GM23338 (cell line): ENCODE measurements around the gene NEDD4. TPM values are rescaled to one million over a fixed set of nuclear protein-coding genes. Genes with fewer than 3 reads are reported as not detected.

Experiments
- ATAC-seq: fragments of 200-7000 bp; cut with Tn5 transposase; 3 replicates; pipeline ENCODE4 v1.9.1; 2020
- DNase-seq: peaks from one replicate; pipeline ENCODE4 v3.0.0-alpha.2; 2015; ENCODE audit warnings: low spot score
- H2AFZ ChIP-seq: fragments of 200-600 bp; sonication (generic); 2 replicates; pipeline ENCODE4 v1.8.0; 2016; ENCODE audit warnings: antibody characterized with exemption, mild to moderate bottlenecking, moderate library complexity
- H3F3A ChIP-seq: fragments of 200-600 bp; sonication (generic); replicated peaks from 2 replicates; pipeline ENCODE4 v1.8.0; 2017; ENCODE audit warnings: antibody characterized with exemption, mixed run types, low read depth
- H3K27ac ChIP-seq: fragments of 200-600 bp; sonication (generic); 2 replicates; pipeline ENCODE4 v1.6.1; 2016; ENCODE audit warnings: low read depth
- H3K27me3 ChIP-seq: fragments of 200-600 bp; sonication (generic); 2 replicates; pipeline ENCODE4 v1.8.0; 2016; ENCODE audit warnings: mild to moderate bottlenecking, mixed run types, moderate library complexity; ENCODE audit not compliant: insufficient read depth
- H3K36me3 ChIP-seq: fragments of 200-600 bp; sonication (generic); 2 replicates; pipeline ENCODE4 v1.8.0; 2016; ENCODE audit warnings: mild to moderate bottlenecking; ENCODE audit not compliant: insufficient read depth
- H3K4me1 ChIP-seq: fragments of 200-600 bp; sonication (generic); 2 replicates; pipeline ENCODE4 v1.8.0; 2016; ENCODE audit warnings: mild to moderate bottlenecking, moderate library complexity; ENCODE audit not compliant: insufficient read depth
- H3K4me2 ChIP-seq: fragments of 200-600 bp; sonication (generic); 2 replicates; pipeline ENCODE4 v1.7.1; 2017; ENCODE audit warnings: mixed run types
- H3K4me3 ChIP-seq: fragments of 200-600 bp; sonication (generic); 2 replicates; pipeline ENCODE4 v1.6.1; 2016; ENCODE audit warnings: mixed run types
- H3K79me2 ChIP-seq: fragments of 200-600 bp; sonication (generic); replicated peaks from 2 replicates; pipeline ENCODE4 v1.8.0; 2017; ENCODE audit warnings: mild to moderate bottlenecking; ENCODE audit not compliant: insufficient read depth
- H3K9me2 ChIP-seq: fragments of 200-600 bp; sonication (generic); 2 replicates; pipeline ENCODE4 v1.8.0; 2017; ENCODE audit not compliant: insufficient read depth
- H4K20me1 ChIP-seq: fragments of 200-600 bp; sonication (generic); replicated peaks from 2 replicates; pipeline ENCODE4 v1.8.0; 2017; ENCODE audit warnings: mild to moderate bottlenecking; ENCODE audit not compliant: insufficient read depth
- H3K27ac Mint-ChIP-seq: 2 replicates; pipeline ENCODE4 v1.8.0; 2020; ENCODE audit warnings: inconsistent platforms, mild to moderate bottlenecking, moderate library complexity, mixed read lengths
- H3K27me3 Mint-ChIP-seq: 3 replicates; pipeline ENCODE4 v1.8.0; 2022; ENCODE audit warnings: low read depth, mild to moderate bottlenecking, moderate library complexity, mixed read lengths, inconsistent platforms; ENCODE audit not compliant: insufficient read depth, poor library complexity
- H3K36me3 Mint-ChIP-seq: 3 replicates; pipeline ENCODE4 v1.8.0; 2021; ENCODE audit warnings: low read depth, mild to moderate bottlenecking, inconsistent platforms, moderate library complexity, mixed read lengths
- H3K4me1 Mint-ChIP-seq: 3 replicates; pipeline ENCODE4 v1.8.0; 2020; ENCODE audit warnings: mild to moderate bottlenecking, inconsistent platforms, mixed read lengths
- H3K4me3 Mint-ChIP-seq: 3 replicates; pipeline ENCODE4 v1.8.0; 2021; ENCODE audit warnings: moderate library complexity, mild to moderate bottlenecking, inconsistent platforms, mixed read lengths
- H3K9me3 Mint-ChIP-seq: 3 replicates; pipeline ENCODE4 v1.8.0; 2020; ENCODE audit warnings: moderate library complexity, mild to moderate bottlenecking, inconsistent platforms, mixed read lengths
- EZH2phosphoT487 ChIP-seq: fragments of 200-600 bp; sonication (generic); IDR thresholded peaks from one replicate; pipeline ENCODE4 v1.8.1; 2018; ENCODE audit warnings: antibody characterized with exemption; ENCODE audit not compliant: unreplicated experiment
- STAT1 ChIP-seq: IDR thresholded peaks from one replicate; pipeline ENCODE4 v1.6.1; 2016; ENCODE audit warnings: antibody characterized with exemption; ENCODE audit not compliant: unreplicated experiment
- ZNF114 ChIP-seq: fragments of 250-450 bp; sonication (Bioruptor Pico); IDR thresholded peaks from 2 replicates; pipeline ENCODE4 v1.5.0; 2020; ENCODE audit warnings: mild to moderate bottlenecking, moderate library complexity
- ZNF331 ChIP-seq: fragments of 250-450 bp; sonication (Bioruptor Pico); IDR thresholded peaks from 2 replicates; pipeline ENCODE4 v1.5.0; 2020; ENCODE audit warnings: low read depth, mild to moderate bottlenecking, moderate library complexity
- polyA plus RNA-seq: library from polyadenylated mRNA; unstranded; fragments of >200 nt; fragmentation: Nextera tagmentation; extraction: Ambion mirVana; gene quantifications from 2 replicates; pipeline ENCODE4 v1.2.1, GENCODE V29; 2016
- total RNA-seq: library from RNA; depleted of rRNA; stranded (reverse); fragments of >200 nt; shearing (Covaris generic); gene quantifications from 2 replicates; pipeline ENCODE4 v1.2.3, GENCODE V29; 2014
- TF ChIP-seq, protein P1 (sequence below): fragments of 250-450 bp; sonication (Bioruptor Pico); IDR thresholded peaks from 2 replicates; pipeline ENCODE4 v1.5.0; 2020; ENCODE audit warnings: mild to moderate bottlenecking, moderate library complexity

NEDD4 gene
- total and polyA plus RNA-seq, 2 experiments from 2014 or later: 2.1 to 7.2 TPM

DNA sequence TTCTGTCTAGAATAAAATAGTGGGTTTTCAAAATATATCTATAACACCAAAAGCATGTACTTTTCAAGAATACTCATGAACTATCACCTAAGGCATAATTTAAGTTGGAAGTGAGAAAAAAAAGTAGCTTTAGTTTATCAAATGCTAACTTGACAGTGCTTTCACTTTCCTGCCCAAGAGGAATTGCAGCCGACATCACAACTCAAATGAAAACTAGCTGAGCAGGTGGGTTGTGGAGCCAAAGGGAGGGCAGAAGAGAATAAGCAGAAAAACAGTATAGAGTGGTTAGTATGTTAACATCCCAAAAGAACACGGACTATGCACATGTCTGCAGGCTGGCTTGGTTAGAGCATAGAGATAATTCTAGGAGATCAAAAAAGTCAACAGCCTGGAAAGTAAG lies 120.9 kb downstream of the NEDD4 start:
- Histone ChIP-seq H3K27me3 (no peaks in the 10 kb centered on the region), H3F3A (no peaks in the 10 kb centered on the region), H3K79me2 (no peaks in the 10 kb centered on the region), H3K4me3 (no peak overlapping the region), H2AFZ (no peak overlapping the region), H4K20me1 (no peaks in the 10 kb centered on the region), H3K9me2 (no peaks in the 10 kb centered on the region), H3K27ac (no peak overlapping the region), H3K4me2 (no peak overlapping the region), H3K36me3 (no peaks in the 10 kb centered on the region), H3K4me1 (no peaks in the 10 kb centered on the region)
- no peak overlapping the region for H3K4me3 Mint-ChIP-seq
- ATAC-seq: no peak
- DNase-seq: no peak
- no peaks in the 10 kb centered on the region for H3K4me1 Mint-ChIP-seq
- no peaks in the 10 kb centered on the region for H3K36me3 Mint-ChIP-seq
- H3K27ac Mint-ChIP-seq: no peak overlapping the region
- TF ChIP-seq, protein P1, sequence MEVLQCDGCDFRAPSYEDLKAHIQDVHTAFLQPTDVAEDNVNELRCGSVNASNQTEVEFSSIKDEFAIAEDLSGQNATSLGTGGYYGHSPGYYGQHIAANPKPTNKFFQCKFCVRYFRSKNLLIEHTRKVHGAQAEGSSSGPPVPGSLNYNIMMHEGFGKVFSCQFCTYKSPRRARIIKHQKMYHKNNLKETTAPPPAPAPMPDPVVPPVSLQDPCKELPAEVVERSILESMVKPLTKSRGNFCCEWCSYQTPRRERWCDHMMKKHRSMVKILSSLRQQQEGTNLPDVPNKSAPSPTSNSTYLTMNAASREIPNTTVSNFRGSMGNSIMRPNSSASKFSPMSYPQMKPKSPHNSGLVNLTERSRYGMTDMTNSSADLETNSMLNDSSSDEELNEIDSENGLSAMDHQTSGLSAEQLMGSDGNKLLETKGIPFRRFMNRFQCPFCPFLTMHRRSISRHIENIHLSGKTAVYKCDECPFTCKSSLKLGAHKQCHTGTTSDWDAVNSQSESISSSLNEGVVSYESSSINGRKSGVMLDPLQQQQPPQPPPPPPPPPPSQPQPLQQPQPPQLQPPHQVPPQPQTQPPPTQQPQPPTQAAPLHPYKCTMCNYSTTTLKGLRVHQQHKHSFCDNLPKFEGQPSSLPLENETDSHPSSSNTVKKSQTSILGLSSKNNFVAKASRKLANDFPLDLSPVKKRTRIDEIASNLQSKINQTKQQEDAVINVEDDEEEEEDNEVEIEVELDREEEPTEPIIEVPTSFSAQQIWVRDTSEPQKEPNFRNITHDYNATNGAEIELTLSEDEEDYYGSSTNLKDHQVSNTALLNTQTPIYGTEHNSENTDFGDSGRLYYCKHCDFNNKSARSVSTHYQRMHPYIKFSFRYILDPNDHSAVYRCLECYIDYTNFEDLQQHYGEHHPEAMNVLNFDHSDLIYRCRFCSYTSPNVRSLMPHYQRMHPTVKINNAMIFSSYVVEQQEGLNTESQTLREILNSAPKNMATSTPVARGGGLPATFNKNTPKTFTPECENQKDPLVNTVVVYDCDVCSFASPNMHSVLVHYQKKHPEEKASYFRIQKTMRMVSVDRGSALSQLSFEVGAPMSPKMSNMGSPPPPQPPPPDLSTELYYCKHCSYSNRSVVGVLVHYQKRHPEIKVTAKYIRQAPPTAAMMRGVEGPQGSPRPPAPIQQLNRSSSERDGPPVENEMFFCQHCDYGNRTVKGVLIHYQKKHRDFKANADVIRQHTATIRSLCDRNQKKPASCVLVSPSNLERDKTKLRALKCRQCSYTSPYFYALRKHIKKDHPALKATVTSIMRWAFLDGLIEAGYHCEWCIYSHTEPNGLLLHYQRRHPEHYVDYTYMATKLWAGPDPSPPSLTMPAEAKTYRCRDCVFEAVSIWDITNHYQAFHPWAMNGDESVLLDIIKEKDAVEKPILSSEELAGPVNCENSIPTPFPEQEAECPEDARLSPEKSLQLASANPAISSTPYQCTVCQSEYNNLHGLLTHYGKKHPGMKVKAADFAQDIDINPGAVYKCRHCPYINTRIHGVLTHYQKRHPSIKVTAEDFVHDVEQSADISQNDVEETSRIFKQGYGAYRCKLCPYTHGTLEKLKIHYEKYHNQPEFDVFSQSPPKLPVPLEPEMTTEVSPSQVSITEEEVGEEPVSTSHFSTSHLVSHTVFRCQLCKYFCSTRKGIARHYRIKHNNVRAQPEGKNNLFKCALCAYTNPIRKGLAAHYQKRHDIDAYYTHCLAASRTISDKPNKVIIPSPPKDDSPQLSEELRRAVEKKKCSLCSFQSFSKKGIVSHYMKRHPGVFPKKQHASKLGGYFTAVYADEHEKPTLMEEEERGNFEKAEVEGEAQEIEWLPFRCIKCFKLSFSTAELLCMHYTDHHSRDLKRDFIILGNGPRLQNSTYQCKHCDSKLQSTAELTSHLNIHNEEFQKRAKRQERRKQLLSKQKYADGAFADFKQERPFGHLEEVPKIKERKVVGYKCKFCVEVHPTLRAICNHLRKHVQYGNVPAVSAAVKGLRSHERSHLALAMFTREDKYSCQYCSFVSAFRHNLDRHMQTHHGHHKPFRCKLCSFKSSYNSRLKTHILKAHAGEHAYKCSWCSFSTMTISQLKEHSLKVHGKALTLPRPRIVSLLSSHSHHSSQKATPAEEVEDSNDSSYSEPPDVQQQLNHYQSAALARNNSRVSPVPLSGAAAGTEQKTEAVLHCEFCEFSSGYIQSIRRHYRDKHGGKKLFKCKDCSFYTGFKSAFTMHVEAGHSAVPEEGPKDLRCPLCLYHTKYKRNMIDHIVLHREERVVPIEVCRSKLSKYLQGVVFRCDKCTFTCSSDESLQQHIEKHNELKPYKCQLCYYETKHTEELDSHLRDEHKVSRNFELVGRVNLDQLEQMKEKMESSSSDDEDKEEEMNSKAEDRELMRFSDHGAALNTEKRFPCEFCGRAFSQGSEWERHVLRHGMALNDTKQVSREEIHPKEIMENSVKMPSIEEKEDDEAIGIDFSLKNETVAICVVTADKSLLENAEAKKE (CRISPR knock-in tag): no peak
- no peak for TF ChIP-seq EZH2phosphoT487
- H3K27me3 Mint-ChIP-seq: no peaks in the 10 kb centered on the region
- peaks cover 2% of the 10 kb centered on the region; the same call in 1 of the 3 replicates for H3K9me3 Mint-ChIP-seq

DNA sequence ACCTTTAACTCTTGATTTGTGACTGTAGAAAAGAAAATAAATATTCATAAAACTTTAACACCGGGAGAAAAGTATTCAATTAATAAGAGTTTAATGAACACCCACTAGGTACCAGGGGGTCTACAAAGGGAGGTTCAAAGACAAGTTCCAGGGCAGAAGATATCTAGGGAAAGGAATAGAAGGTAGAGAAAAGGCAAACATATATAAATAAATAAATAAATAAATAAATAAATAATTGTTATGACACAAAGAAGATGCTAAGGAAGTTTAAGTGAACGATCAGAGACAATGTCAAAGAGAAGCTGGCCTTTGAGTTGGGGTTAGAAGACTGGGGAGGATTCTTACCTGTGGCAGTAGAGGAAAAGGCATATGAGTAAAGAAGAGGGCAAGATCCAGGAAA lies 123.8 kb downstream of the NEDD4 start:
- no peaks in the 10 kb centered on the region for H3K4me1 Mint-ChIP-seq

More for the DNA sequence above, 123.8 kb downstream of the NEDD4 start:
- no peak overlapping the region for H3K27ac Mint-ChIP-seq
- no peak overlapping the region for H3K4me3 ChIP-seq
- no peaks in the 10 kb centered on the region for H3F3A ChIP-seq
- DNase-seq (no peak), ATAC-seq (no peak)
- H3K36me3 ChIP-seq: no peaks in the 10 kb centered on the region
- no peak overlapping the region for H2AFZ ChIP-seq
- no peaks in the 10 kb centered on the region for H3K79me2 ChIP-seq
- TF ChIP-seq ZNF331 (CRISPR knock-in tag) (no peak), STAT1 (no peak), ZNF114 (CRISPR knock-in tag) (no peak)
- H3K4me1 ChIP-seq: no peaks in the 10 kb centered on the region
- H3K9me3 Mint-ChIP-seq: no peaks in the 10 kb centered on the region
- H3K4me3 Mint-ChIP-seq: no peak overlapping the region
- no peaks in the 10 kb centered on the region for H3K27me3 Mint-ChIP-seq
- H4K20me1 ChIP-seq: no peaks in the 10 kb centered on the region
- H3K27ac ChIP-seq: no peak overlapping the region
- no peak overlapping the region for H3K4me2 ChIP-seq
- no peaks in the 10 kb centered on the region for H3K36me3 Mint-ChIP-seq
- no peaks in the 10 kb centered on the region for H3K27me3 ChIP-seq
- H3K9me2 ChIP-seq: no peaks in the 10 kb centered on the region
